HCT116 (cell line): ENCODE measurements around the gene ZBBX. TPM values are rescaled to one million over a fixed set of nuclear protein-coding genes. Genes with fewer than 3 reads are reported as not detected.

Experiments
- ATAC-seq: fragments of 200-7000 bp; cut with Tn5 transposase; 2 replicates; pipeline ENCODE4 v1.9.1; 2020; ENCODE audit warnings: mild to moderate bottlenecking, moderate library complexity
- BruUV-seq: library from RNA; stranded (reverse); fragments of 400-500 nt; replicated peaks from 2 replicates; lab custom pipeline; 2021; lab: Mats Ljungman, UMichigan
- CTCF ChIA-PET: fragments of 300-600 bp; sonication (Branson Sonifier 250); formaldehyde crosslinking; loops from one replicate; lab custom pipeline; 2021; ENCODE audit warnings: antibody characterized with exemption; lab: Charles Lee
- POLR2A ChIA-PET: fragments of 300-600, 350-600 bp; sonication (Branson Sonifier 250); formaldehyde crosslinking; loops from one replicate; lab custom pipeline; 2021; ENCODE audit warnings: antibody characterized with exemption; lab: Charles Lee
- RAD21 ChIA-PET, 2 experiments: fragments of 300-600 bp; sonication (Branson Sonifier 250); formaldehyde crosslinking; loops; one replicate each; lab custom pipeline; 2023; ENCODE audit warnings: low total read pairs in 2 of 2; ENCODE audit not compliant: uncharacterized antibody in 2 of 2, unreplicated experiment in 2 of 2, low non-redundant PET in 1 of 2; lab: Charles Lee
- DNase-seq: peaks from one replicate; pipeline ENCODE4 v3.0.0-alpha.2; 2010; ENCODE audit warnings: low read depth, low spot score
- H2AFZ ChIP-seq: fragments of 200-600 bp; shearing (Covaris generic), sonication (generic); 2 replicates; pipeline ENCODE4 v1.6.1; 2017; ENCODE audit warnings: low read depth, mixed run types, mixed read lengths, antibody characterized with exemption, low read length; ENCODE audit not compliant: poor library complexity, severe bottlenecking
- H3K27ac ChIP-seq: 2 replicates; pipeline ENCODE4 v1.5.1; 2012; ENCODE audit warnings: low read depth, low read length
- H3K27me3 ChIP-seq: fragments of 200-600 bp; sonication (generic); 2 replicates; pipeline ENCODE4 v1.6.1; 2016; ENCODE audit warnings: mixed run types, low read length, mixed read lengths; ENCODE audit not compliant: insufficient read depth
- H3K36me3 ChIP-seq, 2 experiments: fragments of 200-500 bp in 1 of 2; fragments of 200-600 bp in 1 of 2; sonication (Bioruptor generic) in 1 of 2; sonication (generic) in 1 of 2; 2 replicates each; pipeline versions ENCODE4 v1.5.1 to v1.6.1; 2014 to 2016; ENCODE audit warnings: low read length in 2 of 2, inconsistent platforms in 1 of 2, mixed read lengths in 1 of 2, mixed run types in 1 of 2; ENCODE audit not compliant: insufficient read depth in 2 of 2, control insufficient read depth in 1 of 2
- H3K4me1 ChIP-seq, 2 experiments: fragments of 200-600 bp in 1 of 2; sonication (generic) in 1 of 2; 2 replicates each; pipeline versions ENCODE4 v1.5.1 to v1.6.1; 2012 to 2017; ENCODE audit warnings: low read length in 2 of 2, inconsistent platforms in 1 of 2, mild to moderate bottlenecking in 1 of 2, mixed read lengths in 1 of 2, mixed run types in 1 of 2, moderate library complexity in 1 of 2; ENCODE audit not compliant: insufficient read depth in 2 of 2, control insufficient read depth in 1 of 2
- H3K4me2 ChIP-seq: fragments of 200-600 bp; sonication (generic); 2 replicates; pipeline ENCODE4 v1.6.1; 2017; ENCODE audit warnings: mixed run types, low read length, mixed read lengths
- H3K4me3 ChIP-seq, 2 experiments: fragments of 200-600 bp in 1 of 2; sonication (generic) in 1 of 2; replicated peaks in 1 of 2; 2 replicates each; pipeline ENCODE4 v1.5.1; 2011 to 2016; ENCODE audit warnings: low read length in 2 of 2, control low read depth in 1 of 2, low read depth in 1 of 2, mild to moderate bottlenecking in 1 of 2, mixed read lengths in 1 of 2, mixed run types in 1 of 2
- H3K79me2 ChIP-seq: fragments of 200-600 bp; sonication (generic); 2 replicates; pipeline ENCODE4 v1.6.1; 2017; ENCODE audit warnings: mild to moderate bottlenecking, mixed run types, low read length, moderate library complexity, mixed read lengths; ENCODE audit not compliant: insufficient read depth
- H3K9ac ChIP-seq: fragments of 200-600 bp; sonication (generic); 2 replicates; pipeline ENCODE4 v1.6.1; 2016; ENCODE audit warnings: low read length, mixed read lengths
- H3K9me2 ChIP-seq: fragments of 200-600 bp; sonication (generic), shearing (Covaris generic); 2 replicates; pipeline ENCODE4 v1.6.1; 2017; ENCODE audit warnings: mixed run types, mild to moderate bottlenecking, moderate library complexity; ENCODE audit not compliant: insufficient read depth
- H3K9me3 ChIP-seq, 2 experiments: fragments of 200-500 bp in 1 of 2; fragments of 200-600 bp in 1 of 2; sonication (Bioruptor generic) in 1 of 2; sonication (generic) in 1 of 2; 2 replicates each; pipeline ENCODE4 v1.6.1; 2014 to 2017; ENCODE audit warnings: low read length in 2 of 2, mixed read lengths in 2 of 2, inconsistent platforms in 1 of 2, low read depth in 1 of 2, mild to moderate bottlenecking in 1 of 2, mixed run types in 1 of 2, moderate library complexity in 1 of 2; ENCODE audit not compliant: control insufficient read depth in 1 of 2, insufficient read depth in 1 of 2
- H4K20me1 ChIP-seq: fragments of 200-600 bp; sonication (generic), shearing (Covaris generic); 2 replicates; pipeline ENCODE4 v1.6.1; 2017; ENCODE audit warnings: mixed run types, mild to moderate bottlenecking, moderate library complexity; ENCODE audit not compliant: insufficient read depth
- CBX3 ChIP-seq: IDR thresholded peaks from 2 replicates; pipeline ENCODE4 v1.6.1; 2012; ENCODE audit warnings: low read depth
- EGR1 ChIP-seq: IDR thresholded peaks from 2 replicates; pipeline ENCODE4 v1.6.1; 2012; ENCODE audit warnings: low read depth
- ELF1 ChIP-seq: IDR thresholded peaks from 2 replicates; pipeline ENCODE4 v1.6.1; 2012; ENCODE audit warnings: low read depth, borderline replicate concordance
- EZH2 ChIP-seq: fragments of 200-600 bp; sonication (generic); IDR thresholded peaks from 2 replicates; pipeline ENCODE4 v1.6.1; 2017; ENCODE audit warnings: antibody characterized with exemption, mixed run types
- POLR2A ChIP-seq: IDR thresholded peaks from 2 replicates; pipeline ENCODE4 v1.7.0; 2011; ENCODE audit warnings: borderline replicate concordance; ENCODE audit not compliant: insufficient read depth, insufficient read length; ENCODE audit errors: extremely low read depth
- POLR2AphosphoS5 ChIP-seq: IDR thresholded peaks from 2 replicates; pipeline ENCODE4 v1.6.1; 2011; ENCODE audit warnings: mild to moderate bottlenecking, low read depth, low read length, moderate library complexity
- RAD21 ChIP-seq: IDR thresholded peaks from 2 replicates; pipeline ENCODE4 v1.6.1; 2012; ENCODE audit warnings: low read depth, mild to moderate bottlenecking
- SIN3A ChIP-seq: IDR thresholded peaks from 2 replicates; pipeline ENCODE4 v1.6.1; 2012; ENCODE audit warnings: low read depth
- YY1 ChIP-seq: IDR thresholded peaks from 2 replicates; pipeline ENCODE4 v1.6.1; 2011; ENCODE audit warnings: low read length, low read depth, moderate library complexity, mild to moderate bottlenecking; ENCODE audit not compliant: insufficient replicate concordance; ENCODE audit errors: extremely low read depth
- ZFX ChIP-seq: fragments of 450-650 bp; IDR thresholded peaks from 2 replicates; pipeline ENCODE4 v1.6.1; 2017
- ZNF274 ChIP-seq: fragments of 200-500 bp; sonication (Bioruptor generic); IDR thresholded peaks from 2 replicates; pipeline ENCODE4 v1.6.1; 2014; ENCODE audit warnings: mild to moderate bottlenecking, low read depth, low read length, inconsistent platforms
- intact Hi-C: fragments of 100-400 bp; cut with micrococcal nuclease; formaldehyde crosslinking; loops from 2 replicates; pipeline ENCODE4 v1.10.0; 2022
- total RNA-seq: library from RNA; stranded (reverse); gene quantifications from one replicate; pipeline ENCODE4 v1.2.1, GENCODE V29; 2021; ENCODE audit not compliant: unreplicated experiment
- TF ChIP-seq, protein P1 (sequence below), 3 experiments: fragments of 200-600 bp in 1 of 3; sonication (generic) in 1 of 3; IDR thresholded peaks in 2 of 3; conservative IDR thresholded peaks in 1 of 3; 2 replicates each; pipeline ENCODE4 v1.5.1; 2012 to 2017; ENCODE audit warnings: low read depth in 2 of 3, low read length in 2 of 3, antibody characterized with exemption in 1 of 3, borderline replicate concordance in 1 of 3, control low read depth in 1 of 3, mild to moderate bottlenecking in 1 of 3, mixed read lengths in 1 of 3, mixed run types in 1 of 3, moderate library complexity in 1 of 3; ENCODE audit not compliant: insufficient read depth in 1 of 3

Gene ZBBX
- total RNA-seq, 1 experiment from 2014 or later = 0.81 TPM

DNA sequence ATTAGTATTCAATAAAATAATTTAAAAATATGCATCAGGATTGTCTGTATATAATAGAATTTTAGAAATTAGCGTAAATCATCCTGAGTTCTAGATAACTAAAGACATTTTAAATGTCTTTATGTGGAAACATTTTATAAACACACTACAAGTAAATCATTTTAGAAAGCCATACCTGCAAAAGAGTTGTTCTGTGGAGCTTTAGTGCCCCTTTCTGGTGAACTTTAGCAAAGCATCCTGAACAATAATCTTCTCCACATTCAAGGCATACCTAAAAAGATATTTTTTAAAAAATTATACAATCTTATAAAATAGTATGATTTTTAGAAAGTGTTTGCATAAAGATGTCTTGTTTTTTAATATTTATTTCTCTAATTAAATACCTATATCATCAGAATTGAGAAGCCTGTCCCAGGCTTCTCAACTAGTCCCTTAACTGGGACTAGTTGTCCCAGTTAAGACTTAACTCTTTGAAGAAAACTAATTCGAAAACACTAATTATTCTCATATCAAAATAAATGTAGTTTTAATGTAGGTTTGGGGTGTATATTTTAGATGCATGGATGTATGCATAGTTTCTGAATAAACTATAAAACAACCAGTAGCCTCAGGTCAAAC, 29.7 kb downstream of the ZBBX start:
- no peak overlapping the region for H3K4me2 ChIP-seq
- ChIA-PET POLR2A (no interaction called here), CTCF (interaction anchor here (1.2 kb wide), 1 partner anchor 248 kb away, joined by 4 read pairs; no protein-coding TSS in a partner anchor), RAD21 (no interaction called here)
- no peak overlapping the region for H3K4me3 ChIP-seq
- no peak overlapping the region for H2AFZ ChIP-seq
- TF ChIP-seq EZH2 (no peak), ELF1 (no peak), POLR2AphosphoS5 (no peak), RAD21 (peak; percentile 79), SIN3A (no peak), EGR1 (no peak), POLR2A (no peak), YY1 (no peak), ZNF274 (no peak), ZFX (no peak), CBX3 (no peak)
- TF ChIP-seq, protein P1, sequence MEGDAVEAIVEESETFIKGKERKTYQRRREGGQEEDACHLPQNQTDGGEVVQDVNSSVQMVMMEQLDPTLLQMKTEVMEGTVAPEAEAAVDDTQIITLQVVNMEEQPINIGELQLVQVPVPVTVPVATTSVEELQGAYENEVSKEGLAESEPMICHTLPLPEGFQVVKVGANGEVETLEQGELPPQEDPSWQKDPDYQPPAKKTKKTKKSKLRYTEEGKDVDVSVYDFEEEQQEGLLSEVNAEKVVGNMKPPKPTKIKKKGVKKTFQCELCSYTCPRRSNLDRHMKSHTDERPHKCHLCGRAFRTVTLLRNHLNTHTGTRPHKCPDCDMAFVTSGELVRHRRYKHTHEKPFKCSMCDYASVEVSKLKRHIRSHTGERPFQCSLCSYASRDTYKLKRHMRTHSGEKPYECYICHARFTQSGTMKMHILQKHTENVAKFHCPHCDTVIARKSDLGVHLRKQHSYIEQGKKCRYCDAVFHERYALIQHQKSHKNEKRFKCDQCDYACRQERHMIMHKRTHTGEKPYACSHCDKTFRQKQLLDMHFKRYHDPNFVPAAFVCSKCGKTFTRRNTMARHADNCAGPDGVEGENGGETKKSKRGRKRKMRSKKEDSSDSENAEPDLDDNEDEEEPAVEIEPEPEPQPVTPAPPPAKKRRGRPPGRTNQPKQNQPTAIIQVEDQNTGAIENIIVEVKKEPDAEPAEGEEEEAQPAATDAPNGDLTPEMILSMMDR (IDR thresholded peaks at IDR 0.05 in 2 of 3, conservative IDR thresholded peaks at IDR 0.05 in 1 of 3; ENCODE audit: borderline replicate concordance in 1 of 3, insufficient read depth in 1 of 3, low read depth in 2 of 3, low read length in 2 of 3) = peak; percentile 55 to 58 (median 58); a peak in 5 of 6 replicates
- H3K9me2 ChIP-seq = no peaks in the 10 kb centered on the region
- peak; percentile 26 for DNase-seq
- H3K27ac ChIP-seq = no peak overlapping the region
- no peaks in the 10 kb centered on the region for H4K20me1 ChIP-seq
- H3K4me1 ChIP-seq = no peaks in the 10 kb centered on the region
- H3K79me2 ChIP-seq = no peaks in the 10 kb centered on the region
- H3K36me3 ChIP-seq = no peaks in the 10 kb centered on the region
- ATAC-seq = no peak; the same call in 1 of the 2 replicates
- no peaks in the 10 kb centered on the region for H3K27me3 ChIP-seq
- no TSS peak for BruUV-seq
- no peak overlapping the region for H3K9ac ChIP-seq
- intact Hi-C loops = loop anchor here (2.0 to 10.0 kb wide), 3 partner anchors 513 to 1496 kb away; no protein-coding TSS in a partner anchor
- H3K9me3 ChIP-seq = no peaks in the 10 kb centered on the region
